GM06990 (cell line): ENCODE results near the gene SHC3.

ENCODE experiments used
- DNase-seq: peaks from one replicate; pipeline ENCODE4 v3.0.0-alpha.2; 2011; ENCODE audit not compliant: insufficient read length; ENCODE audit errors: extremely low read depth
- H3K27me3 ChIP-seq: replicated peaks from 2 replicates; pipeline ENCODE4 v1.6.0; 2011; ENCODE audit warnings: low read length; ENCODE audit not compliant: control insufficient read depth, insufficient read depth
- H3K36me3 ChIP-seq: 2 replicates; pipeline ENCODE4 v1.5.1; 2011; ENCODE audit warnings: low read length; ENCODE audit not compliant: control insufficient read depth, insufficient read depth
- H3K4me3 ChIP-seq: replicated peaks from 2 replicates; pipeline ENCODE4 v1.5.1; 2011; ENCODE audit warnings: low read depth, mild to moderate bottlenecking, control low read depth, low read length
- CTCF ChIP-seq: IDR thresholded peaks from 2 replicates; pipeline ENCODE4 v1.5.1; 2011; ENCODE audit warnings: low read length, control low read depth, mild to moderate bottlenecking, inconsistent platforms; ENCODE audit not compliant: insufficient read depth, poor library complexity, severe bottlenecking

SHC3 gene

GRCh38 chr9:89015336-89015735, 163.3 kb downstream of the SHC3 start:
- TF ChIP-seq CTCF = no peak
- Histone ChIP-seq H3K36me3 (no peaks in the 10 kb centered on the region), H3K27me3 (peaks cover 2% of the 10 kb centered on the region), H3K4me3 (no peak overlapping the region)
- no peak for DNase-seq

GRCh38 chr9:89014153-89014552, 164.5 kb downstream of the SHC3 start:
- no peak overlapping the region for H3K4me3 ChIP-seq
- no peak for TF ChIP-seq CTCF

GRCh38 chr9:89013660-89014059, 165.0 kb downstream of the SHC3 start:
- H3K36me3 ChIP-seq = no peaks in the 10 kb centered on the region
- H3K27me3 ChIP-seq = peaks cover 2% of the 10 kb centered on the region
- no peak for DNase-seq
- no peak for TF ChIP-seq CTCF
- no peak overlapping the region for H3K4me3 ChIP-seq

More at GRCh38 chr9:89014153-89014552, 164.5 kb downstream of the SHC3 start:
- H3K27me3 ChIP-seq = peaks cover 2% of the 10 kb centered on the region
- H3K36me3 ChIP-seq = no peaks in the 10 kb centered on the region
- no peak for DNase-seq

GRCh38 chr9:89012294-89013042, 166.2 kb downstream of the SHC3 start:
- no peak for TF ChIP-seq CTCF
- Histone ChIP-seq H3K4me3 (no peak overlapping the region), H3K36me3 (no peaks in the 10 kb centered on the region), H3K27me3 (peaks cover 2% of the 10 kb centered on the region)
- no peak for DNase-seq

GRCh38 chr9:89011683-89012082, 166.9 kb downstream of the SHC3 start:
- Histone ChIP-seq H3K4me3 (no peak overlapping the region), H3K27me3 (peaks cover 4% of the 10 kb centered on the region), H3K36me3 (no peaks in the 10 kb centered on the region)
- no peak for DNase-seq
- TF ChIP-seq CTCF = no peak
